ENCODE data around the gene DOHH.

Gene DOHH

GRCh38 chr19:3503036-3503572, 2.6 kb upstream of the DOHH start:
- no peak for DNase-seq (ENCODE audit: low read depth in 3 of 3)

- DNase-seq (ENCODE audit: low read depth in 3 of 3): no peak
These were observed 1.3 kb upstream of the DOHH start for GRCh38 chr19:3501780-3502179.

- no peak for DNase-seq (ENCODE audit: low read depth in 3 of 3)
These were observed 591 bp downstream of the DOHH start for GRCh38 chr19:3499738-3500428.

- DNase-seq (ENCODE audit: low read depth in 3 of 3): no peak
These were observed 2.5 kb downstream of the DOHH start for GRCh38 chr19:3497757-3498520.

GRCh38 chr19:3496392-3497273, 3.8 kb downstream of the DOHH start:
- DNase-seq (ENCODE audit: low read depth in 3 of 3): no peak

- peak in 2 of 3 experiments; percentile 40 to 50 for DNase-seq (ENCODE audit: low read depth in 3 of 3)
These were observed 5.9 kb downstream of the DOHH start for GRCh38 chr19:3494559-3494958.

- DNase-seq (ENCODE audit: low read depth in 3 of 3): no peak
These were observed 6.4 kb downstream of the DOHH start for GRCh38 chr19:3494051-3494450.

GRCh38 chr19:3493651-3494050, 6.8 kb downstream of the DOHH start:
- DNase-seq (ENCODE audit: low read depth in 3 of 3): no peak

- DNase-seq (ENCODE audit: low read depth in 3 of 3): no peak
These were observed 7.6 kb downstream of the DOHH start for GRCh38 chr19:3492919-3493318.

- DNase-seq (ENCODE audit: low read depth in 3 of 3): no peak
These were observed 8.2 kb downstream of the DOHH start for GRCh38 chr19:3492131-3492839.

- no peak for DNase-seq (ENCODE audit: low read depth in 3 of 3)
These were observed 8.9 kb downstream of the DOHH start for GRCh38 chr19:3491396-3492119.

- no peak for DNase-seq (ENCODE audit: low read depth in 3 of 3)
These were observed 17.2 kb downstream of the DOHH start, which contains the start of gene SMIM44 for GRCh38 chr19:3483226-3483628. Gene SMIM44, minus strand, starts transcription at chr19:3483441. Its CDS starts 38 bp downstream, at chr19:3483403.

GRCh38 chr19:3482507-3483225, 17.8 kb downstream of the DOHH start:
- no peak for DNase-seq (ENCODE audit: low read depth in 3 of 3)

- no peak for DNase-seq (ENCODE audit: low read depth in 3 of 3)
These were observed 19.0 kb downstream of the DOHH start for GRCh38 chr19:3481241-3482090.

- no peak for DNase-seq (ENCODE audit: low read depth in 3 of 3)
These were observed 19.9 kb downstream of the DOHH start, which contains the start of gene SMIM24 for GRCh38 chr19:3480383-3481091. Gene SMIM24, minus strand, starts transcription at chr19:3480525. Its CDS starts 62 bp downstream, at chr19:3480463.

- no peak for DNase-seq (ENCODE audit: low read depth in 3 of 3)
These were observed 20.6 kb downstream of the DOHH start for GRCh38 chr19:3479834-3480215.

- no peak for DNase-seq (ENCODE audit: low read depth in 3 of 3)
These were observed 21.2 kb downstream of the DOHH start for GRCh38 chr19:3479177-3479833.
